SHP77 (cell line): ENCODE measurements around the gene ABCC11.

Experiments
- DNase-seq, 2 experiments: peaks; one replicate each; lab custom pipeline; 2025; lab: John Stamatoyannopoulos, UW

Gene ABCC11

GRCh38 chr16:48247311-48247710, at the start of gene ABCC11:
TSS of gene ABCC11 (minus strand) at chr16:48247539. CDS start at chr16:48231921, 15,618 bp downstream.
- no peak for DNase-seq

- DNase-seq: no peak
These were observed 48.3 kb upstream of the ABCC11 start for GRCh38 chr16:48295488-48296281.

- no peak for DNase-seq
These were observed 47.4 kb upstream of the ABCC11 start for GRCh38 chr16:48294724-48295123.

- no peak for DNase-seq
These were observed 45.1 kb upstream of the ABCC11 start for GRCh38 chr16:48292452-48292851.

DNA sequence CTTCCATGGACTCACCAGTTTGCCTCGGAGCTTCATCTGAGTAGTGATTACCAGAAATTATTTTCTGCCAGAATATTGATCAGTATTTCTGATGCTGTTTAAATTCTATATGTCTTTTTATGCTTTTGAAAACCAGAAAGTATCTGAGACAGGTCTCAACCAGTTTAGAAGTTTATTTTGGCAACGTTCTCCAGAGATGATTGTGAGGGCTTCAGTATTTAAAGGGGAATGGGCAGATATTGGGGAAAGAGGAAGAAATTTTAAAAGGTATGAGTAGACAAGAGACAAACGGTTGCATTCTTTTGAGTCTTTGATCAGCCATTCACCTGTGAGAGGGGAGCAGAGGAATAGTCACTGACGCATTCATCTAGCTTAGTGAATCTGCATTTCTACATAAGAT, 44.4 kb upstream of the ABCC11 start:
- DNase-seq: no peak

DNA sequence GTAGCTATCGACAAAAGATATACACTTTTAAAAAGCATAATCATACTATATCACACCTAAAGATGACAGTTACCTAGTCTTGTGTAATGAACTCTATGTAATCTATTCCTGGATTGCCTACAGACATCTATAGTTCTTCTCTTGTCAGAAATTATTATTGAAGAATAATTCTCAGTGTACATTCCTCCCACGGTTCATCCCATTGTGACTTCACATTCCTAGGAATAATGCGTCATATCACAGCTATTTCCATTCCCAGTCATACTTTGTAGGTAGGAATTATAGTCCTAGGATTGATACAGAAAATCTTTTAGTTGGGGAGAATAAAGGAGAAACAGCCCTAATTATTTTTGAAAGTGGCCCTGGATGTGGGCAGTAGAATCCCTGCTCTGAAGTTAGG, 44.0 kb upstream of the ABCC11 start:
- DNase-seq: no peak

DNA sequence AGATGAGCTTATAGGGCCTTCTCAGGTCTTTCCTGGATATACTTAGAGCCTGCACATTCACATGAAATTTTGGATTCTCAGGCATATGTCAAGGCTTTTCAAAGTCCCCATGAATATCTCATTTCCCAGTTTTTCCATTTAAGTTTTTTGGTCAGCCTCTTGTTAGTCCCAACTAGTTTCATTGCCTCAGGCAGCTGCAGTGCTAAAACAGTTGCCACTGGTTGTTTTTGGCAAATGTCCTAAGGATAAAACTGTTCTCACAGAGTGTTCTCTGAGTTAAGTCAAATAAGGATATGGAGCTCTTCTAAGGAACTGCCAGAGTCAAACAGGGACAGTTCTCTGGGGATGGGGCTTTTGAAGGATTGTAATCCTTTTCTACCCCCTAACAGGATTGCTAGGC, 39.9 kb upstream of the ABCC11 start:
- no peak for DNase-seq

- no peak for DNase-seq
These were observed 37.6 kb upstream of the ABCC11 start for GRCh38 chr16:48284772-48285409.

DNA sequence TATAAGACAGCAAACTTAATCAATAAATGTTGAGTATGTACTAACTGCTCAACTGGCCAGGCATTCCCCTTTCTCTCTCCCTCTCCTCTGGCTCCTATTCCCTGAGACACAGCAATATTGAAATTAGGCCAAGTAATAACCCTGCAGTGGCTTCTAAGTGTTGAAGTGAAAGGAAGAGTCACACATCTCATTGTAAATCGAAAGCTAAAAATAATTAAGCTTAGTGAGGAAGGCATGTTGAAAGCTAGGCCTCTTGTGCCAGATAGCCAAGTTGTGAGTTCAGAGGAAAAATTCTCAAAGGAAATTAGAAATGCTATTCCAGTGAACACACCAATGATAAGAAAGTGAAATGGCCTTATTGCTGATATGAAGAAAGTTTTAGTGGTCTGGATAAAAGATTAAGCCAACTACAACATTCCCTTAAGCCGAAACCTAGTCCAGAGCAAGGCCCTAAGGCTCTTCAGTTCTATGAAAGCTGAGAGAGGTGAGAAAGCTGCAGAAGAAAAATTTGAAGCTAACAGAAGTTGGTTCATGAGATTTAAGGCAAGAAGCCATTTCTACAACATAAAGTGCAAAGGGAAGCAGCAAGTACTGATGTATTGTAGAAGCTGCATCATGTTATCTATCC, 35.4 kb upstream of the ABCC11 start:
- DNase-seq: no peak

GRCh38 chr16:48280546-48280945, 33.2 kb upstream of the ABCC11 start:
- DNase-seq: no peak

DNA sequence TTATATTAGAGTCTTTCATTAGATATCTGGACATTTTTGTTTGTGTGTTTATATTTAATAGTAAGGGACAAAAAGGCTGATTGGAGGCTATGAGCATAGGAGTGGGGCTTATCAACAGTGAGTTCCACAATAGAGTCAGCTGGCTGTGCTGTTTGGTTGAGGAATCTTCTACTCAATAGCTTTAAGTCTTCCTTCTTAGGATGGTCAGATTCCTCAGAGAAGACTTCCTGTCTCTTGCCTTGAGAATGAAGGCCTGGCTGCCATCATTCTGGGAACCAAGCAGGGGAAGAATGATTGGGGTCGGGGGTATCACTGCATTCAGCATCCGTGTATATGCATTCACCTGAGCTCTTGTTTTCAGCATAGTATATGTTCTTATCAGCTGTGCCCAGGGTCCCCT, 31.9 kb upstream of the ABCC11 start:
- no peak for DNase-seq

DNA sequence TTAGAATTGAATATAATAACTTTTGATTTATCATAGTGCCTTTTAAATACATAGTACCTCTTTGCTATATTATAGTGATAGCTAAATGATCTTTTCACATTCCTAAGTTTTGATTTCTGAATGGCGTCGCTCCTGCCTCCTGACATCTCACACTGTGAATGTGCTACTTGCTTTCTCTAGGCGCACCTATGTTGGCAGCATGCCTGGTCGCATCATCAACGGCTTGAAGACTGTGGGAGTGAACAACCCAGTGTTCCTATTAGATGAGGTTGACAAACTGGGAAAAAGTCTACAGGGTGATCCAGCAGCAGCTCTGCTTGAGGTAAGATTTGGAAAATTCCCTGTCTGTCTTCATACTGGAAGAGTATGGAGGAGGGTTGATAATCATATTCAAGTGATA, 29.8 kb upstream of the ABCC11 start:
- no peak for DNase-seq

GRCh38 chr16:48276102-48276501, 28.8 kb upstream of the ABCC11 start:
- DNase-seq: no peak

DNA sequence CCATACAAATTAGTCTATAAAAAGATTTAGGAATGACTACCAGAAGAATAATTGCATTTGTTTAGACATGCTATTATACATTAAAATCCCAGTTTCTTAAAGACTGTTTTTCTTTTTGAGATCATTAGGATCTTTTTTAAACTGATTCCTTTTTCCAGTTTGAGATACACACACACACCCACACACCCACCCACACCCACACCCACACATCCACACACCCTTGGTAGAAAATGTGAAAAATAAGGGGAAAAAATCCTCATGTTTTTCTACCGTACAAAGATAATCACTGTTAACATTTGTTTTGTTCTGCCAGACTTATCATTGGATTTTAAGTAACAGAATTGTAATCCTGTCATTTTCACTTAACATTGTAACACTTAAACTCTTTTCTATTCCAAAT, 27.1 kb upstream of the ABCC11 start:
- DNase-seq: no peak

DNA sequence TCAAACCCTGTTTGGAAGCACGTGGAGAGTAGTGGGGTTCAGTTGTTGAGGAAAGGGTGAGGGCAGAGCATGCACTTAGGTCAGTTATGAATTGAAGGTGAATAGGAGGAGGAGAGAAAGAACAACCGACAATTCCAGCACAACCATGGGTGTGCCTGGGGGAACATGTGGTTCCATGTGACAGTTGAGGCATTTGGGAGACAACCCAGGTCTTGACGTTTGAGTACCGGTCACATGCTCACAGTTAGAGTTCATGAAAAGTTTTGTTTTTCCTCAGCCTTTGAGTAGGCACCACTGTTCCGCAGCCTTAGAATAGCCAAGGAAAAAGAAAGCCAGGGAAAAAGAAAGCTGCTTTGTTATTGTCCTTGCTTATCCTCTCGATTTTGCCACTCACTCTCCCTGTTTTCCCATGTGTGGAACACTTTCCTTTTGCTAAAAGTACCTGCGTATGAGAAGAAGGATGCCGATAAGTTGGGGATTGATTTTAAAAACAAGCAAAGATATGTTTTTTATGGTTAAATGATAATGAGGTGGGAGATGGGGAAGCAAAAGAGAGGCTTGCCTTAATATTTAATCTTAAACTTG, 25.6 kb upstream of the ABCC11 start:
- DNase-seq: no peak

- no peak for DNase-seq
These were observed 24.4 kb upstream of the ABCC11 start for GRCh38 chr16:48271728-48272127.

DNA sequence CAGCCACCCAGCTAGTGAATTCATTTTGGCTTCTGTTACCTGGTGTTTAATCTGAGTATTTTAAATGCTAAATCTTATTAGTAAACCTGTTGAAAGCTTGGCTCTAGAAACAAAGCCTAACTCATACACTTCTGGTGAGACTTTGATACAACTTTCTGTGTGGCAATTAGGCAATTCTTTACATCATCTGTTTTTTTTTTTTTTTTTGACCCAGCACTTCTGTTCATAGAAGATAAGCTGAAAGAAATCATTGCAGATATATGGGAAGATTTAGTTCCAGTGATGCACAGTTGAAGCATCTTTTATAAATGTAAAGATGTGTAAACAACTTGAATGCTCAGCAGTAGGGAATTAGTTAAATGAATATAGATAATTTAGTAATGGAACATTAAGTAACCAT, 21.7 kb upstream of the ABCC11 start:
- DNase-seq: no peak

DNA sequence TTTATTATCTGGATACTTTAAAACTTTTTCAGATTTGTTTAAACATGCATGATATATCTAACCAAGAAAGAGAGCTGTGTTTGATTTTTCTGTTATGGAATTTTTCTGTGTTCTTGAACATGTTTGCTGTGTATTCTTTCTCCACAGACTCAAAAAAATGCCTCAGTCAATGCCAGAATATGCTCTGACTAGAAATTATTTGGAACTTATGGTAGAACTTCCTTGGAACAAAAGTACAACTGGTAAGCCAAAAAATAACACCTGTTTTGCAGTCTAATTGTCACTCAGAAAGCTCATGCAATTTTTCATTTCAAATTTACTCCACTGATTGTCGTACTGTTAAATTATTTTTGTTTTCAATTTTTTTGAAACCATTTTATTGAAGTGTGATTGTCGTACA, 15.3 kb upstream of the ABCC11 start:
- DNase-seq: no peak

DNA sequence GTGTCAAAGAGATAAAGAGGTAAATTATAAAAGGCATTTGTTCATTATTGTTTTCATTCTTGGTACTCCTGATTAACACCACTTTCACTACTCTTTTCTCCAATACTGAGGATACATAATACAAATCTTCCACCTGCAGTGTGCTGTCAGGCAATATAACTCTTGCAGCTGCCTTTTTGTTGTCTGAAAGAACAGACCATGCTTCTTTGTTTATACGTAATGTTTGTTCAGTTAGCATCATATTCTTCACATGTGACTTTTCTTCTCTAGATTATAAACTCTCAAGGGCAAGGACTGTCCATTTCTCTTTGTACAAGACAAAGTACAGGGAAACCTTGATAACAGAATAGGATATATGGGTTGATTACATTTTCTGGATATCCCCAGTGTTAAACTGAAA, 14.2 kb upstream of the ABCC11 start:
- no peak for DNase-seq

DNA sequence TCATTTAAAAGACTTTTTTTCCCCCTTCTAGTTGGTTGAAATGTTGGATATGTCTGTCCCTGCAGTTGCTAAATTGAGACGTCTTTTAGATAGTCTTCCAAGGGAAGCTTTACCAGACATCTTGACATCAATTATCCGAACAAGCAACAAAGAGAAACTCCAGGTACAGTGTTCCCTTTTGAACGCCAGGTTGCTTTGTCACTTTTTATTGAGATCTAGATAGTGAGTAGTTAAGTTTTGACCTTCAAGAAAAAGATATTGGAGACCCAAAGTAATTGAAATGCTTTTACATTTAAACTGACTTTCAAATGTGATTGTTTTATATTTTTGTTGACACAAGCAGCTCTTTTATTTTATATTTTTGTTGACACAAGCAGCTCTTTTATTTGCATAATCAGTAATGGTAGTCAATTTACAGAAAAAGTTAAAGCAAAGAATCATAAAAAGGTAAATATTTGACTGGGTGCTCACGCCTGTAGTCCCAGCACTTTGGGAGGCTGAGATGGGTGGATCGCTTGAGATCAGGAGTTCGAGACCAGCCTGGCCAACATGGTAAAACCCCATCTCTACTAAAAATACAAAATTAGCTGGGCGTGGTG, 9.3 kb upstream of the ABCC11 start:
- no peak for DNase-seq

DNA sequence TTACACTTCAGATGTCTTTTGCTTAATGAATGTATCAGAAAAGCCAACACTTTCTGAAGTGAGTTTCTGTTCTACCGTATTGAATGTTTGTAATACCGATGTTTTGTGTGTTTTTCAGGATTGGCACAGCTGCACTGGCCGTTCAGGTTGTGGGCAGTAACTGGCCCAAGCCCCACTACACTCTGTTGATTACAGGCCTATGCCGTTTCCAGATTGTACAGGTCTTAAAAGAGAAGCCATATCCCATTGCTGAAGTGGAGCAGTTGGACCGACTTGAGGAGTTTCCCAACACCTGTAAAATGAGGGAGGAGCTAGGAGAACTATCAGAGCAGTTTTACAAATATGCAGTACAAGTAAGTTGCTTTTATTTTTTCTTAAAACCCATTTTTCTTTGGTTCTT, 4.7 kb upstream of the ABCC11 start:
- no peak for DNase-seq

DNA sequence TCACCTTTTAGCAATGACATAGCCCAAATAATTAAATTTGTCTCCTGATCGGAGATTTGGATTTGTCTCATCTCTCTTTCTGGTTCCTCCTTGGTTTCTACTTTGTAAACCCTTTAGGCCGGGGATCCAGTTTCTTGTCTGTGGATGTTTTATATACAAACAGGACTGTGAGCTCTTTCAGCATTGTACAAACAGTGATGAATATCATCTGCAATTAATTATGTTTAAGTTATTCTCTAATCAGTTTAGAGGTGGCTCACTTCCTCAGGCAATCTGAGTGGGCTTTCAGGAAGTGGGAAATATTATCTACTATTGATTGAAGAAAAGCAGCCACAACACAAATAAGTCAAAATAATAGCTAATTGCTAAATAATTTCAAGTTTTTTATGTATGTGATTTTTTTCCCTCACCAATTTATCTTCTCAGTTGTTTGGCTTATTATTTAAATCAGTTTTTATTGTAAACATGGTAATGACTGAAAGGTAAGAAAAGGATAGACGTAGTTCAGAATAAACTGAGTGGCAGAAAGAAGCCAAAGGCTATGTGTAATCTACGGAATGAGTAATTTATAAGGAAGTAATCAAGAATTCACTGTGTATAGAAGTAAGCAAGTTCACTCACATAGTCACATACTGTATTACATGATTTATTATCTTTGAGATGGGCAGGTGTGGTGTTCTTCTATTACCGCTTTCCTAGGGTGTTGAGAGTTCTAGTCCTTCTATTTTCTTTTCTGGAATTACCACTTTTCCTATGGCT, 3.4 kb upstream of the ABCC11 start:
- no peak for DNase-seq
